Gastroesophageal sphincter (tissue), 4 donors: ENCODE measurements around the gene NXPE4. TPM values are rescaled to one million over a fixed set of nuclear protein-coding genes. Genes with fewer than 3 reads are reported as not detected.

Experiments
- ATAC-seq: fragments of 150-250 bp; one replicate; pipeline ENCODE4 v1.9.1; 2016; ENCODE audit warnings: mild to moderate bottlenecking, moderate library complexity
- H3K27ac ChIP-seq, 4 donors: fragments of 200-600 bp; sonication (generic) in 3 of 4; 1 replicate in 3 of 4; 2 replicates in 1 of 4; pipeline ENCODE4 v1.5.1; 2016 to 2019
- H3K27me3 ChIP-seq: fragments of 200-600 bp; sonication (generic); one replicate; pipeline ENCODE4 v1.5.1; 2019
- H3K36me3 ChIP-seq, 2 donors: fragments of 200-600 bp; sonication (generic); one replicate each; pipeline ENCODE4 v1.5.1; 2019; ENCODE audit warnings: control low read depth in 1 of 2
- H3K4me1 ChIP-seq, 3 donors: fragments of 200-600 bp; sonication (generic); 1 replicate in 2 of 3; 2 replicates in 1 of 3; pipeline ENCODE4 v1.5.1; 2016 to 2019; ENCODE audit warnings: control low read depth in 2 of 3
- H3K4me3 ChIP-seq, 2 donors: fragments of 200-600 bp; sonication (generic); one replicate each; pipeline ENCODE4 v1.5.1; 2019; ENCODE audit warnings: mild to moderate bottlenecking in 1 of 2, moderate library complexity in 1 of 2
- H3K9me3 ChIP-seq, 3 donors: fragments of 200-600 bp; sonication (generic); one replicate each; pipeline ENCODE4 v1.5.1; 2017 to 2019; ENCODE audit warnings: control low read depth in 2 of 3
- CTCF ChIP-seq, 4 experiments: fragments of 200-600 bp in 2 of 4; fragments of 450-650 bp in 2 of 4; sonication (generic) in 1 of 4; IDR thresholded peaks; one replicate each; pipeline ENCODE4 v1.5.1; 2017 to 2019; ENCODE audit warnings: antibody characterized with exemption in 4 of 4, mild to moderate bottlenecking in 2 of 4, moderate library complexity in 2 of 4
- EP300 ChIP-seq: sonication (generic); formaldehyde crosslinking; IDR thresholded peaks from one replicate; pipeline ENCODE4 v1.6.1; 2017; ENCODE audit warnings: antibody characterized with exemption, mild to moderate bottlenecking
- POLR2A ChIP-seq, 2 donors: fragments of 450-650 bp; IDR thresholded peaks; one replicate each; pipeline ENCODE4 v1.6.1; 2017; ENCODE audit warnings: antibody characterized with exemption in 2 of 2, mild to moderate bottlenecking in 2 of 2, moderate library complexity in 1 of 2
- POLR2AphosphoS5 ChIP-seq: sonication (generic); formaldehyde crosslinking; IDR thresholded peaks from one replicate; pipeline ENCODE4 v1.6.1; 2017; ENCODE audit warnings: antibody characterized with exemption
- WGBS, 2 donors: methylation state at CpG; one replicate each; pipeline ENCODE4 v1.1.5; 2018; ENCODE audit warnings: low coverage in 1 of 2; 5-methylcytosine and 5-hydroxymethylcytosine counted together
- small RNA-seq, 4 donors: library from RNA; depleted of rRNA; stranded (forward); fragments of <200 nt; gene quantifications; one replicate each; pipeline ENCODE3, GENCODE V24; 2016
- total RNA-seq, 4 donors: library from RNA; depleted of rRNA; stranded (reverse); fragments of >200 nt; gene quantifications; one replicate each; pipeline ENCODE4 v1.1.0, GENCODE V29; 2016

The NXPE4 gene
- total RNA-seq, 4 donors from 2014 or later, result 0.13 to 0.17 TPM; not detected in 2

- H3K27me3 ChIP-seq, result no peaks in the 10 kb centered on the region
- no peaks in the 10 kb centered on the region for H3K4me1 ChIP-seq
- H3K9me3 ChIP-seq, result peaks cover 0 to 11% (median 0%) of the 10 kb centered on the region in 3 donors
- TF ChIP-seq POLR2A (IDR thresholded peaks at IDR 0.05) (no peak), POLR2AphosphoS5 (no peak), CTCF (IDR thresholded peaks at IDR 0.05) (no peak), EP300 (no peak)
- ATAC-seq, result no peak
- WGBS, 2 donors, result 100% methylated on average over 1 of the region's 1 CpG; no CpG with 5 or more reads in 1 of the 2 donors
- no peak overlapping the region for H3K27ac ChIP-seq
- H3K4me3 ChIP-seq, result no peak overlapping the region
- no peaks in the 10 kb centered on the region for H3K36me3 ChIP-seq
These were observed 71.5 kb downstream of the NXPE4 start for GRCh38 chr11:114524122-114524521.

- Histone ChIP-seq H3K27me3 (no peaks in the 10 kb centered on the region), H3K4me1 (no peaks in the 10 kb centered on the region), H3K36me3 (no peaks in the 10 kb centered on the region), H3K9me3 (peaks cover 0 to 11% (median 0%) of the 10 kb centered on the region in 3 donors), H3K27ac (no peak overlapping the region), H3K4me3 (no peak overlapping the region)
- 11 to 26% methylated on average over 2 of the region's 2 CpGs for WGBS, 2 donors
- TF ChIP-seq POLR2A (IDR thresholded peaks at IDR 0.05) (no peak), CTCF (IDR thresholded peaks at IDR 0.05) (no peak), POLR2AphosphoS5 (no peak), EP300 (no peak)
- ATAC-seq, result peak; percentile 66
These were observed 72.8 kb downstream of the NXPE4 start for GRCh38 chr11:114522818-114523217.

Small RNA genes lying within 50 kb of the gene (small RNA-seq; reads per million reads assigned to genes)
- gene RF01210, result 0 reads per million in 4 donors

Other genes with a start within 250 kb of the NXPE4 start
- gene C11orf71, start 195.3 kb downstream of the NXPE4 start, total RNA-seq, result 10 to 100 TPM in 1 of 4 donors, 1 to 10 TPM in 3; 4.5 to 12.8 (median 5.3) TPM
- gene RBM7, start 195.1 kb downstream of the NXPE4 start, total RNA-seq, result 10 to 100 TPM; 16.0 to 31.7 (median 19.2) TPM
- gene REXO2, start 156.3 kb downstream of the NXPE4 start, total RNA-seq, result 100 to 1,000 TPM in 3 of 4 donors, 10 to 100 TPM in 1; 97.8 to 177 (median 119) TPM
- gene NXPE1, start 35.9 kb downstream of the NXPE4 start, total RNA-seq, result not detected
- 1 to 10 TPM in 1 of 4 donors, under 1 TPM in 3; 0.13 to 1.8 (median 0.25) TPM for gene NXPE2, start 82.7 kb upstream of the NXPE4 start, total RNA-seq